HepG2 (cell line): ENCODE results near the gene NRGN. TPM values are rescaled to one million over a fixed set of nuclear protein-coding genes. Genes with fewer than 3 reads are reported as not detected.

Experiments used
- ATAC-seq: fragments of 200-7000 bp; cut with Tn5 transposase; 3 replicates; pipeline ENCODE4 v1.9.1; 2020; ENCODE audit warnings: mild to moderate bottlenecking, moderate library complexity
- BruUV-seq: library from RNA; stranded (reverse); fragments of 400-500 nt; replicated peaks from 2 replicates; lab custom pipeline; 2021; lab: Mats Ljungman, UMichigan
- CTCF ChIA-PET: fragments of 300-600 bp; formaldehyde crosslinking; extraction: SDS; loops from one replicate; lab custom pipeline; 2021; ENCODE audit warnings: low total read pairs, inconsistent platforms, low intra/inter-chr PET ratio; lab: Yijun Ruan, JAX
- POLR2A ChIA-PET: fragments of 350-600 bp; sonication (Branson Sonifier 250); formaldehyde crosslinking; loops from one replicate; lab custom pipeline; 2020; ENCODE audit warnings: antibody characterized with exemption, inconsistent platforms; lab: Yijun Ruan, JAX
- DNase-seq: peaks from one replicate; pipeline ENCODE4 v3.0.0-alpha.2; 2015; ENCODE audit warnings: low spot score
- FAIRE-seq: peaks from 3 replicates; lab custom pipeline; 2011; peaks lifted over from hg19 to GRCh38; lab: Jason Lieb, UNC
- H2AFZ ChIP-seq: one replicate; pipeline ENCODE4 v1.6.1; 2011; ENCODE audit warnings: low read length, inconsistent platforms
- H3K27ac ChIP-seq: fragments of 300-600 bp; 3 replicates; pipeline ENCODE4 v1.8.0; 2011; ENCODE audit warnings: mixed run types, mild to moderate bottlenecking, mixed read lengths, low read length, inconsistent platforms; ENCODE audit not compliant: insufficient read depth; ENCODE audit errors: extremely low read length
- H3K27me3 ChIP-seq, 2 experiments: fragments of 200-600 bp in 1 of 2; 2 replicates in 1 of 2; 3 replicates in 1 of 2; pipeline versions ENCODE4 v1.6.0 to v1.8.0; 2011; ENCODE audit warnings: low read length in 2 of 2, mild to moderate bottlenecking in 2 of 2, moderate library complexity in 2 of 2, inconsistent platforms in 1 of 2; ENCODE audit not compliant: insufficient read depth in 2 of 2, control insufficient read depth in 1 of 2
- H3K36me3 ChIP-seq, 2 experiments: fragments of 200-600 bp in 1 of 2; replicated peaks in 1 of 2; 2 replicates in 1 of 2; 3 replicates in 1 of 2; pipeline versions ENCODE4 v1.5.1 to v1.8.0; 2011; ENCODE audit warnings: low read length in 2 of 2, inconsistent platforms in 1 of 2; ENCODE audit not compliant: insufficient read depth in 2 of 2, control insufficient read depth in 1 of 2
- H3K4me1 ChIP-seq: 2 replicates; pipeline ENCODE4 v1.5.1; 2012; ENCODE audit warnings: low read length, inconsistent platforms; ENCODE audit not compliant: insufficient read depth
- H3K4me2 ChIP-seq: 2 replicates; pipeline ENCODE4 v1.6.0; 2011; ENCODE audit warnings: low read depth, low read length, inconsistent platforms
- H3K4me3 ChIP-seq, 3 experiments: fragments of 200-600 bp in 1 of 3; sonication (generic), shearing (Covaris generic) in 1 of 3; replicated peaks in 1 of 3; 2 replicates each; pipeline ENCODE4 v1.5.1; 2011 to 2016; ENCODE audit warnings: low read length in 3 of 3, inconsistent platforms in 2 of 3, low read depth in 2 of 3, mild to moderate bottlenecking in 2 of 3, control low read depth in 1 of 3, mixed read lengths in 1 of 3; ENCODE audit not compliant: insufficient read depth in 1 of 3
- H3K79me2 ChIP-seq: one replicate; pipeline ENCODE4 v1.6.1; 2011; ENCODE audit warnings: low read length, inconsistent platforms; ENCODE audit not compliant: insufficient read depth
- H3K9ac ChIP-seq: 2 replicates; pipeline ENCODE4 v1.6.0; 2011; ENCODE audit warnings: mild to moderate bottlenecking, low read depth, low read length, inconsistent platforms; ENCODE audit not compliant: insufficient read depth
- H3K9me3 ChIP-seq: 2 replicates; pipeline ENCODE4 v1.5.1; 2012; ENCODE audit warnings: mild to moderate bottlenecking, low read length
- H4K20me1 ChIP-seq: 2 replicates; pipeline ENCODE4 v1.6.0; 2011; ENCODE audit warnings: inconsistent platforms, mild to moderate bottlenecking, low read length, moderate library complexity; ENCODE audit not compliant: insufficient read depth
- CENPT ChIP-seq: sonication (generic); formaldehyde crosslinking; IDR thresholded peaks from 2 replicates; pipeline ENCODE4 v1.8.0; 2022; ENCODE audit warnings: low read depth, mild to moderate bottlenecking, moderate library complexity, missing genetic modification reagents
- ETV5 ChIP-seq: IDR thresholded peaks from 2 replicates; pipeline ENCODE4 v1.6.1; 2018; ENCODE audit warnings: missing biosample characterization, missing genetic modification reagents, inconsistent platforms, borderline replicate concordance
- EZH2 ChIP-seq: conservative IDR thresholded peaks from 2 replicates; pipeline ENCODE4 v1.6.1; 2012; ENCODE audit warnings: mild to moderate bottlenecking, low read depth, low read length, moderate library complexity
- LBX2 ChIP-seq: sonication (generic); formaldehyde crosslinking; IDR thresholded peaks from 2 replicates; pipeline ENCODE4 v1.5.0; 2020; ENCODE audit warnings: missing genetic modification reagents, mild to moderate bottlenecking, borderline replicate concordance
- MTF2 ChIP-seq: sonication (generic); formaldehyde crosslinking; IDR thresholded peaks from 2 replicates; pipeline ENCODE4 v1.5.0; 2020; ENCODE audit warnings: missing genetic modification reagents, borderline replicate concordance
- NFYB ChIP-seq: sonication (generic); formaldehyde crosslinking; IDR thresholded peaks from 2 replicates; pipeline ENCODE4 v1.4.0; 2020; ENCODE audit warnings: missing genetic modification reagents
- TEAD3 ChIP-seq: optimal IDR thresholded peaks from 2 replicates; pipeline ENCODE3; 2016; ENCODE audit warnings: borderline replicate concordance
- ZBED4 ChIP-seq: sonication (generic); formaldehyde crosslinking; IDR thresholded peaks from 2 replicates; pipeline ENCODE4 v1.4.0; 2020; ENCODE audit warnings: missing genetic modification reagents, borderline replicate concordance
- ZBTB7A ChIP-seq: sonication (generic); formaldehyde crosslinking; IDR thresholded peaks from 2 replicates; pipeline ENCODE4 v1.8.0; 2022; ENCODE audit warnings: mild to moderate bottlenecking, missing genetic modification reagents
- ZNF280B ChIP-seq: sonication (generic); formaldehyde crosslinking; IDR thresholded peaks from 2 replicates; pipeline ENCODE4 v1.5.0; 2020; ENCODE audit warnings: missing genetic modification reagents, mild to moderate bottlenecking, borderline replicate concordance
- ZNF484 ChIP-seq: sonication (generic); formaldehyde crosslinking; IDR thresholded peaks from 2 replicates; pipeline ENCODE4 v1.5.1; 2020; ENCODE audit warnings: mild to moderate bottlenecking, low read depth, missing genetic modification reagents, borderline replicate concordance
- WGBS: methylation state at CpG from one replicate; pipeline ENCODE4 v1.1.6; 2017; ENCODE audit warnings: low lambda C conversion rate; 5-methylcytosine and 5-hydroxymethylcytosine counted together
- in situ Hi-C: cut with HindIII; loops from 2 replicates; pipeline ENCODE4 v1.10.0; 2017; ENCODE audit warnings: low pct_unique_long_range_greater_than_20kb; ENCODE audit not compliant: extremely low pct_ligation_motif_present
- intact Hi-C: fragments of 100-400 bp; cut with micrococcal nuclease; formaldehyde crosslinking; loops from one replicate; pipeline ENCODE4 v1.10.0; 2022; ENCODE audit not compliant: unreplicated experiment
- polyA plus RNA-seq, 8 experiments: library from polyadenylated mRNA; depleted of rRNA in 3 of 8; stranded (reverse) in 7 of 8; unstranded in 1 of 8; fragments of >200 nt; fragmentation: Illumina TruSeq in 4 of 8; extraction: Trizol in 4 of 8; gene quantifications; 2 replicates each; pipeline versions ENCODE4 v1.2.1 to v1.2.3, GENCODE V29; 2011 to 2016; ENCODE audit warnings: low read depth in 4 of 8, missing spikeins in 1 of 8, mixed read lengths in 1 of 8; ENCODE audit not compliant: insufficient read depth in 1 of 8
- total RNA-seq, 5 experiments: library from RNA; depleted of rRNA; stranded (reverse); fragments of >200 nt; fragmentation: Illumina TruSeq; extraction: Trizol; gene quantifications; 2 replicates each; pipeline ENCODE4 v1.2.3, GENCODE V29; 2016; ENCODE audit warnings: low read depth in 1 of 5

Gene NRGN
- total and polyA plus RNA-seq, 2 of the 13 experiments (the other 11 are each of a cell fraction or from before 2014, with no cell fraction given), result 0.22 TPM; not detected in 1

GRCh38 chr11:124712392-124712791 is 27.4 kb upstream of the NRGN start:
- 7% methylated on average over 3 of the region's 3 CpGs for WGBS
- H3K4me3 ChIP-seq, result no peak overlapping the region
- no peak for TF ChIP-seq LBX2 (CRISPR knock-in tag)
- no peak for TF ChIP-seq TEAD3
- no peak for TF ChIP-seq MTF2 (CRISPR knock-in tag)
- no peak for TF ChIP-seq ZBED4 (CRISPR knock-in tag)
- no peak for TF ChIP-seq ETV5 (CRISPR knock-in tag)
- no peak for TF ChIP-seq ZNF484 (CRISPR knock-in tag)
- no peak for TF ChIP-seq ZBTB7A (CRISPR knock-in tag)
- TF ChIP-seq NFYB (CRISPR knock-in tag), result no peak
- TF ChIP-seq EZH2, result no peak
- no peak for TF ChIP-seq CENPT (CRISPR knock-in tag)
- no peak for TF ChIP-seq ZNF280B (CRISPR knock-in tag)
- no peaks in the 10 kb centered on the region for H4K20me1 ChIP-seq
- ChIA-PET CTCF (no interaction called here), POLR2A (no interaction called here)
- intact Hi-C loops, result no loop called here
- H3K79me2 ChIP-seq, result no peaks in the 10 kb centered on the region
- H2AFZ ChIP-seq, result no peak overlapping the region
- no peak overlapping the region for H3K9ac ChIP-seq
- no peak overlapping the region for H3K4me2 ChIP-seq
- DNase-seq, result no peak
- BruUV-seq, result no TSS peak
- no peaks in the 10 kb centered on the region for H3K36me3 ChIP-seq
- in situ Hi-C loops, result no loop called here
- no peak for FAIRE-seq
- H3K4me1 ChIP-seq, result peaks cover under 1% of the 10 kb centered on the region; the same call in 1 of the 2 replicates
- H3K27me3 ChIP-seq, result peaks cover 0 to 30% of the 10 kb centered on the region in 2 experiments; a peak in 3 of 5 replicates
- ATAC-seq, result no peak
- H3K27ac ChIP-seq, result no peak overlapping the region
- H3K9me3 ChIP-seq, result no peaks in the 10 kb centered on the region
